GM19372 (cell line): ENCODE measurements around the gene THSD8.
"Not testable (repeated sequence)": the region's sequence is repeated elsewhere in the genome, so short reads cannot be mapped to it uniquely, and the experiment has no call there.

Experiments used
- ATAC-seq: cut with Tn5 transposase; IDR thresholded peaks from one replicate; pipeline ENCODE4 v1.9.1; 2021; ENCODE audit warnings: mild to moderate bottlenecking, low read depth, moderate library complexity; ENCODE audit not compliant: unreplicated experiment

The THSD8 gene

DNA sequence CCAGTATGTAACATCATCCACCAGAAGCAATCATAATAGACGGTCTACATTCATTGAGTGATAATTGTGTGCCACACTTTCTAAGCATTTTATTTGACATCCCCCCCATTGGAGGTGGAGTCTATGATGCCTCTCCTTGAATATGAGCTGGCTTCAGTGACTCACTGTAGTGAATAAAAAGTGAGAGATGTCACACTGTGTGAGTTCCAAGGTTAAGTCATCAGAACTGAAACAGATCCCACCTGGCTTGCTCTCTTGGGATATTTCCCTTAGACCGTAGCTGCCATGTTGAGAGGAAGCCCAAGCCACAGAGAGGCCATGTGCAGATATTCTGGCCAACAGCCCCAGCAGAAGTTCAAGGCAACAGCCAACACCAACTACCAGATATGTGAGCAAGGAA is 19.9 kb downstream of the THSD8 start:
- no peak for ATAC-seq

DNA sequence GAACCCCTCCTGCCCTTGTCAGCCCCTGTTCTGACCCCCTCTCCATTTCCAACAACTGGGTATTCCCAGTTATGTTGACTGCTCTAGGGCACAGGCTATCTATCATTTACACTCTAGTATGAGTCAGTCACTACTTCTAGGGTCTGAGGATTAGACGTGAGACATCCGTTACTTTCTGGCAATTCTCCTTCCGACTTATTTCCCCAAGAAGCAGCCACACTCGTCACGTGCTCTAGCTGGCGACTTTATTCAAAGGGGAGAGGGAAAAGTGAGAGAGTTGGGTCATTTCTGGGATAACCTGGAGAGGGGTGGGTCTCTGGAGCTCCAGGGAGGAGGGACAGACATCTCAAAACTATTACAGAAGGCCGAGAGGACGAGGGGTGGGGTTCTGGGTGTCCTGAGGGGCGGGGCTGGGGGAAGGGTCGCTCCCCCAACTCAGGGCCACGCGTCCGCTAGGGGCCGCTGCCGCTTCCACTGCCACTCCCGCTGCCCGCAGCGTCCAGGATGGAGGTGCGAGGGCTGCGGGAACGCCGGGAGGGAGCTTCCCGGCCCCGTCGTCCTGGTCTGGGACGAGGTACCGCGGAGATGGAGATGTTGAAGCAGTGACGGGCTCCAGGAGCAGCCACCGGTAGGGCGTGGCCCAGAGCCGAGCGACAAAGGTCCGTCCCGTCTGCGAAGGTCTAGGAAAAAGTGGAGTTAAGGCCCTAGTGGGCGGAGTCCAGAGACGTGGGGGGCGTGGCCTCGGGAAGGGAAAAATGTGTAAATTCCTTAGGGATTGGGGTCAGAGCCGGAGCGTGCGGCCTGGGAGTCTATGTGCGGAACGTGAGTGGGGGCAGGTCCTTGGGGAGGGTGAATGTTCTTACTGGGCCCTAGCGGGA is 23.6 kb downstream of the THSD8 start:
- ATAC-seq: no peak

DNA sequence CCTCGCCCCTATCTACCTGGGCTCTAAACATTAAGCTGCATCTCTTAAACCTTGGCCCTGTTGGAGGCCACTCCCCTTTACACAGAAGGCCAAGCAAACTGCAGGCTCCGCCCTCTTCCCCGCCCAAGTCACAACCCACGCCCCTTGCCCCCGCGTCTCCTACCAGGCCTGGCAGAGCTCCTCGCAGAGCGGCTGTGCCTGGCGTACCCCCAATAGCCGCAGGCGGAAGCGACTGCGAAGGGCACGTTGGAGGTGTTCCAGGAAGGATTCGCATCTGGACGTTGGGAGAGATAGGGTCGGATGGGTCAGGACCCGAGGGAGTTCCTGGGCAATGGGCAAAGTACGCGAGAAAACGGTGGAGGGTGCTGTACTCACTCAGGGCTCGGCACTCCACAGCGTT is 26.6 kb downstream of the THSD8 start:
- no peak for ATAC-seq

DNA sequence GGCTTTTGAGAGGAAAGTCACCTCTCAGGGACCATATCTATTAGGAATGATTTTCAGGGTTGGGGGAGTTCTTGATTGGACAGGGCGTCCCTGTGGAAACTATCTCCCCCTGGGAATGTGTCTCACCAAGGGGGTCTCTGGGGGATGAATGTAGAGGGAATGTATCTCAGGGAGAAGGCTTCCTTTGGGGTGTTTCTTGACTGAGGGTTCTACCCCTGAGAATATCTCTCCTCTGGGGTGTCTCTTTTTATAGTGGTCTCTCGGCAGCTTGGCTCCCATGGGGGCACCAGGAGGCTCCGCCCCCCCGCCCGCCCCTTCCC is 31.5 kb downstream of the THSD8 start:
- no peak for ATAC-seq

DNA sequence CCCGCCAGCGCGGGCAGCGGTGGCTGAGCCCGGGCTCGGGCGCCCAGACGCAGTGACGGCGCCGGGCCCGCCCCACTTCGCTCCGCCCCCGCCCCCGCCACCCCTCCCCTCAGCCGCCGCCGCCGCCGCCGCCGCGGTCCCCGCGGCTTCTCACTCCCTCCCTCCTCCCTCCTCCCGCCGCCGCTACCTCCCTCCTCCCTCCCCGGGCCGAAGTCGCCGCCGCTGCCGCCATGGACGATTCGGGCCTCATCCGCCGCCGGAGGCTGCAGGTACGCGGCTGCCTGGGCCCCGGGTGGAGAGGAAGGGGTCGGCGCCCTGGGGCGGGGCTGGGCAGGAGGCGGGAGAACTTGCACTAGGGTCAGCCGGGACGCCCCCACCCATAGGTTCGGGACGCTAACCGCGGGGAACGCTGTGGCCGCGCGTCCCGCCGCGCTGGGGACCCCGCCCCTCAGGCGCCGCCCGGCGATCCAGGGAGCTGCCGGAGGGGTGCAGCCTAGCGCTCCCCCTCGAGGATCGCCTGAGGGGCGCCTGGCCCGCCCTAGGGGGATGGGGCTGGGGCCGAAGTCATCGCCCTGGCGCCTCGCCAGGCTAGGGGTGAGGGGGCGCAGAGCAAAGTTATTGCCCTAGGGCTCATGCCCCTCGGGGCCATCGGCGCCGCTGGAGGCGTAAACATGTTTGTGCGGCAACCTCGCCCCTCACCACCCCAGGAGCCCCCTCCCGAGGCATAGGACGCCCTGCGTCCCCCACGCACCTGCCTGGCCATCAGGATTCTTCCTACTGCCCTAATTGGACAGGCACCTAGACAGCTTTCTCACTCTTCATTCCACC is 32.1 kb downstream of the THSD8 start:
- no peak for ATAC-seq

DNA sequence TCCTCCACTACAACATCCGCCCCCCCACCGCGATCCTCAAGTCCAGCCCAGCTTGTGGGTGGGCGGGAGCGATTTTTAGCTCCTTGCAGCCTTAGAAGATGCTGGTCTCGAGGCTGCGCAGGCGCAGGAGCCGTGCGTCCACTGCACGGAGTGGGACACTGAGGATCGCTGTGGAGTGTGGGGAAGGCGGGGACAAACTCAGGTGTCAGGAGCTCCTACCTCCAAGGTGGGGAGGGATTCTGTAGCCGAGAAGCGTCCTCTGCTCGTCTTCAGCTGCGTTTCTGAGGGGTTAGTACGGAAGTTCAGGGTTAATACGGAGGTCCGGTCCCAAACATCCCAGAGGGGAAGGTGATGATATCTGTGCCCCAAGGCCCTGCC is 32.7 kb downstream of the THSD8 start, which contains the start of gene RTBDN:
TSS of gene RTBDN (minus strand) at position 14 of the 378 bp plus-strand sequence. CDS start 4,600 bp downstream, outside the sequence.
- no peak for ATAC-seq

DNA sequence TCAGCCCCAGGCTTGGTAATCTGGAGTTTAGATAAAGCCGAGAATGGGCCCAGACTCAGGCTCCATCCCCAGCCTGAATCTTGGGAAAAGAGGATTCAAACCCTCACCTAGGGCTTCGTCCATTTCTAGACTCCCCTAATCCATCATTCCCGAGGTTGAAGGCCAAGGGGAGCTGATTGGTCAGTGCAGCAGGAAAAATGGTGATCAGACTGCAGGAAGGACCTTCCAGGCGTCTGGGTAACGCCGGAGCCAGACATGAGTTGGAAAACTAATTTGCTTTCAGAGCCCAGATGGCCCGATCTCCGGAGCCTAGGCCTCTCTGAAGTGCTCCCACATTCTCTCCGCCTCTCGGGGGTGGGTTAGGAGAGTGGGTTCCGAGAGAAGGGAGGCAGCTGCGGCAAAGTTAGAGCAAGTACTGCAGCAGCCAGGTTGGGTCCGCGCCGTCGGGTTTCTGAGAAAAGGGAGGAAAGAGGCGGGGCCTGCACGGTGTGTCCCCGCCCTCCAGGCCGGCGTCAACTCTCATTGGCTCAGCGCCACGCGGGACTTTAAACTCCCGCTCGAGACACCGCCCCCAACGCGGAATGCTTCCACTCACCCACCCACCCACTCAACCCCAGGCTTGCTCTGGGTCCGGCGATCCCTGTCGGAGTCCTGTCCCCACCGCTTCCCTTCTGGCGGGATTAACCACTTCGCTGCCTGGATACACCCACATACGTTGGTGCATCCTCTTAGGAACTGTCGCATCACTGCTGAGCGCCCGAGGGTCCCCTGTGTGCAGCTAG is 33.3 kb downstream of the THSD8 start:
- ATAC-seq: no peak

DNA sequence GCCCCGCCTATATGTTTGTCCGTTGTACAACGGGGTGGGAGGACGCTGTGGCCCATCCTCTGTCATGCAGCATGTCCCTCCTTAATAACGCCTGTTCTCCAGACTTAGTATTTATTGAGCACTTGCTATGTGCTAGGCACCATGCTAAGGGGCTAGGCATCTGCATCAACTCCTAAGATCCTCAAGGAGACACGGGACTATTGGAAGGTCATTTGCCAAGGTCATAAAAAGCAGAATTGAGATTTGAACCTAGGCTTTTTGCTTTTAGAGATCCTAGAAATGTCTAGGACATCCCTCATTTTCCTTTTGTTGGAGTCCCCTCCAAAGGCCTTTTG is 34.6 kb downstream of the THSD8 start:
- no peak for ATAC-seq

DNA sequence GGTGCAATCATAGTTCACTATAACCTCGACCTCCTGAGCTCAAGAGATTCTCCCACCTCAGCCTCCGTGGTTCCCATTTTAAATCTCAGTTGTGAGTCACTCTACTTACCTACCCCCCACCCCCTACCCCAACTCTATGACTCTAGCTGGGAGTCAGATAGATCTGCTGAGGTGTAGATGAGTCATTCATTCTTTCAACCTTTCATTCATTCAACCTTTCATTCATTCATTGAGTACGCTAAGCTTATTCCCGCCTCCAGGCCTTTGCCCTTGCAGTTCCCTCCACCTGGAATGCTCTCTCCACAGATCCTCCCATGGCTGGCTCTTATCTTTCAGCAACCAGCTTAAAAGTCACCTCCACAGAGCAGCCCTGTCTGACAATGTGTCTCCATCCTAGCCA is 35.4 kb downstream of the THSD8 start:
- ATAC-seq: no peak

DNA sequence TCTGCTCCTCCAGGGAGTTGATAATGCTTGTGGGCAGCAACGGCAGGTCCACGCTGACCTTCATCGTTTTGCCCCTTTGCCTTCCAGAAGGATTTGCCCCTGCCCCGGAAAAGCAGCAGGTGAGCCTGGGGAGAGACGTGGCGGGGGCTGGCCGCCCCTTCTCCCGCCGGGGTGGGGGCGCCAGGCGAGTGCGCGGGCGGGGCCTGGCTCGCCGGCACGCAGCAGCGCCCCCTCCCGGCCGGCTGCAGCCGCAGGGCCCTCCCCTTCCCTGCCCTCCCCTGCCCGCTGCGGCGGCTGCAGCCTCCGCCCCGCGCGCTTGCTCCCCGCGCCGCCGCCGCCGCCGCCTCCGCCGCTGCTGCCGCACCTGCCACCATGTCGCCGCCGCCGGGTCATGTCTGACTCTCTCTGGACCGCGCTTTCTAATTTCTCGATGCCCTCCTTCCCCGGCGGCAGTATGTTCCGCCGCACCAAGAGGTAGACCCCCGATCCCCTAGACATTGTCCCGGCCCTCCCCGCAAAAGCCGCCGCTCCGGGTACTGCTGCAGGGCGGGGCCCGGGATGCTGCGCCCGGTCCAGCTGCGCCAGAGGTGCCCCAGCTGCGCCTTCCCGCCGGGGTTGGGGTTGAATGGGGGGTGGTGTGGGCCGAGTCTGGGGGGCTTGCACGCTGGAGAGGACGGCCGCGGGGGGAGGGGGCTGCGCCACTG is 36.5 kb downstream of the THSD8 start, which contains the start of gene MAST1:
TSS of gene MAST1 (plus strand) at position 334 of the 704 bp plus-strand sequence. CDS start at position 392, 58 bp downstream.
- ATAC-seq: no peak

DNA sequence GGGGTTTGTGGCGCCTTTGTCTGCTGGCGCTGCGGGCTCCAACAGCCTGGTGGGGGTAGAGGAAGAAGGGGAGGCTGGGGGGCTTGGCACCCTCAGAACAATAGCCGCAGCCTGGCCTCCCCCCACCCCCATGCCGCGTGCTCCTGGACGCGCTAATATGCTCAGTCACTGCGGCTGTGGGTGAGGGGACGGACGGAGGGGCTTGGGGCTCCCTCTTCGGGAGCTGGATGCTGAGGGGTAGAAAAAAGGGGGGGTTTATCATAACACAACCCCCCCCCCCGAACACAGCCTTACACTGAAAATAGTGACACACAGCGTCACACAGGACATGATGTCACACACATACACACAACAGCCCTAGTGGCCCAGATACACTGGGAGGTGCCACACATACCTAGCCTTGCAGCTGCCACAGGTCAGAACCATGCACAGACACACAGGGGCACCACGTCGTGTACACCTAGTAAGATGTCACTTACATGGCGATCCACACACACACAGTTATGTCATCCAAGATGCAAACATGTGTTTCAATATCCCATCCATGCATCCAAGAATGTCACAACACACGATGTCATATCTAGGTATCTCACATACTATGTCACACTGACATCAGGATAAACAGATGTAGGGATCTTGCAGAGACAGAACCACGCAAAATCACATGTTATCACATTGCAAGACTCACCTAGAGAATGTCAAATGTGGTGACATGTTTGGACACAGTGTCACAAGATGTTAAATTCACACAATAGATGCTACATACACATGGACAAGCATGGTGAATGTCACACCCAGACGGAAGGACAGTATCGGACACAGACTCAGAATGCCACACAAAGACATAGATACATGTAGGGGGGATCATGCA is 37.3 kb downstream of the THSD8 start:
- ATAC-seq: no peak

DNA sequence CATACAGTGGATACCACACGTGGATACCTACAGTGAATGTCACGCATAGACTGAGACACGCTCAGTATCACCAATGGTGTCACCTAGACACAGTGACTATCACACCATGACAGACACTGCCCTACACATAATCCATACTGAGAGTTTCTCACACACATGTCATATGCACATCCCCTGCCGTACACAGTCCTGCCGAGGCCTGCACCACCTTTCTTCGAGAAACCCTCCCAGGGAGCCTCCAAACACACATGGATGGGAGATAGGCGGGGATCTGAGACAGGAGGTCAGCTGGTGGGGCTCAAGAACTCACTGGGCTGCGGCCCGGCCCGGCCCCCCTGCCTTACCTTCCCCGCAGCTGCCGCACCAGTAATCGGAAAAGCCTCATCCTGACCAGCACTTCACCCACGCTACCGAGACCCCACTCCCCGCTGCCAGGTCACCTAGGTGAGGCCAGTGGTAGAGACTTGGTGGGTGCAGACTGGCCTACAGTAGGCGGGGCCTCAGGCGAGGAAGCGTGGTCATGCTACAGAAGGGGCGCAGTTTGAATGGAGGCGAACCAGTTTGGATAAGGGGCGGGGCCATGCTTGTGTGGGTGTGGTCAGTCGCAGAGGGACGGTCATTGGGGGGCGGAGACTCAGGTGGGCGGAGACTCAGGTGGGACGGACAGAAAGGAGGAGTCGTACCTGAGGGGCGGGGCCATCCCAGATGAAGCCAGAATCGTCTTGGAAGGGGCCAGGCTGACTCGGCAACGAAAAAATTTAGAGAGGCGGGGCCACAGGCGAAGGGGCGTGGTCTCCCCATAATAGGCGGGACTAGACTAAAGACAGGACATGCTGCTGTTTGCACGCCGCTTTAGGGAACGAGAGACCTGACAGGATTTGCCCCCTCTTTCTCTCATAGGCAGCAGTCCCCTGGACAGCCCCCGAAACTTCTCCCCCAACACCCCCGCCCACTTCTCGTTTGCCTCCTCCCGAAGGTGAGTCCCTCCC is 38.5 kb downstream of the THSD8 start:
- no peak for ATAC-seq

DNA sequence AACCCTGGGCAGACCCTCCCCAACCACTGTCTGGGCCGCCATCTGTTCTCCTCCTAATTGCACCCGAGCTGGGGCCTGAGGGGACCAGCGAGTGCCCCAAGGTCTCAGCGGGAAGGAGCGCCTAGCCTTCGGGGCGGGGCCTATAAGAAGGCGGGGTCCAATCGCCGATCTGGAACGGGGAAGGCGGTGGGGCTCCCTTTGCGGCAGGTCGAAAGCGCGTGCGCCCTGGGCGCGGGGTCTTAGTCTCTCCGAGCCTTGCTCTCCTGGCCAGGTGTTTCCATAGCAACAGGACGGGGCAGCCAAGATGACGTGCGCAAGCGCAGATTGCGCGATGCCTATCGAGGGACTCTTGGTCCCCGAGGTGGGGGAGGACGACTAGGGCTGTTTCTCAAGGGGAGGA is 39.2 kb downstream of the THSD8 start:
- no peak for ATAC-seq

DNA sequence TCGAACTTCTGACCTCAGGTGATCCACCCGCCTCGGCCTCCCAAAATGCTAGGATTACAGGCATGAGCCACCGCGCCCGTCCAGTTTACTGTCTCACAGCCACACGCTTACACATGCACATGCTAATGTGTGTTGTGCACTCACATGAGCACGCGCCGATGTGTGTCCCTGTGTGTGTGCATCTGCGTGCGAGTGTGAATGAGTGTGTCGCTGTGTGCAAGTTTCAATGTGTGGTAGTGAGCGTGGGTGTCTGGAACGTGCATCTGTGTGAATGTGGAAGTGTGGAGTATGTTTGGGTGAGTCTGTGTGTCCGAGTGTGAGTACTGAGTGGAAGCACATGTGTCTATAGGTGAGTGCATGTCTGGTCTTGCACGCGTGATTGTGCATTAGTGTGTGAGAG is 40.6 kb downstream of the THSD8 start:
- no peak for ATAC-seq

DNA sequence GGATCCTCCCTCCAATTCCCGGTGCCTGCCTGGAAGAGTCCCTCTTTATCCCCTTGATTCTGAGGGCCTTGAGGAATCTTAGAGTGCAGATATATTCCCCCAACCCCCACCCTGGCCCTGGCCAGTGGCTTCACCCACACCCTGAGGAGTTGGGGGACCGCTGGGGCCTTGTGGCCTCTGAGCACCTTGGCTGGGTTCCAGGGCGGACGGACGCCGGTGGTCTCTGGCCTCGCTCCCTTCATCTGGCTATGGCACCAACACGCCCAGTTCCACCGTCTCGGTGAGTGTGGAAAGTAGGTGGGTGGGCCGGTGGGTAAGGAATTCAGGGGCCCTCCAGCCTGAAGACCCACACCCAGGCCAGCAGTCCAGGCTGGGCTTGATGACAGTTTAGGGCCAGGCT is 41.5 kb downstream of the THSD8 start:
- no peak for ATAC-seq

DNA sequence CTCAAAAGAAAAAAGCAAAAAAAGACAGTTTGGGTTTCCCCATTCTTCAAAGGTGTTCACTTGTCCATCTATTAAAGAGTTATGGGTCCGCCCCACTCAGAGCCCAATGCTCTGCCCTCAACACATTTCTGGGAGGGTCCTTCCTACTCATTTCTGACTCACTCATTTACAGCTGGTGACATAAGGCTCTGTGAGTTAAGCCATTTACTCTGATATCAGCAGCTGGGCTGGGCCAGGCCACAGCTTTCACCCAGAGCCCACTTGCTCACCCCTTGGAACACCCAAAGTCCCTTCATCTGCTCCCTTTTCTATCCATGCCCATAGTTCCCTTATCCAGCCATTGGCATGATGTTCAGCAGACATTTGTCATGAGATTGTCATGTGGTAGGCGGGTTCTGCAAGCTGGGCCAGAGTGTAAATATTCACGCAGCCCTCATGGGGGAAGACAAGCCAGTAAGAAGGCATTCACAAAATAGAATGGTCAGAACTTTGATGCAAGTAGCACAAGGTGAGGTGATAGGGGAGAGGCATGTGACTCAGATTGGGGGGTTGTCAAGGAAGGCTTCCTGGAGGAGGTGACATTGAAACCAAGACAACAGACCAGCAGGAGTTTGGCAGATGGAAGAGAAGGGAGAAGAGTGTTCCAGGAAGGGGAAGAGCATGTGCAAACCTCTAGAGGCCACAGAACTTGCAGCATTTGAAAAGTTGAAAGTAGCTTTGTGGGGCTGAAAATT is 42.3 kb downstream of the THSD8 start:
- ATAC-seq: no peak

DNA sequence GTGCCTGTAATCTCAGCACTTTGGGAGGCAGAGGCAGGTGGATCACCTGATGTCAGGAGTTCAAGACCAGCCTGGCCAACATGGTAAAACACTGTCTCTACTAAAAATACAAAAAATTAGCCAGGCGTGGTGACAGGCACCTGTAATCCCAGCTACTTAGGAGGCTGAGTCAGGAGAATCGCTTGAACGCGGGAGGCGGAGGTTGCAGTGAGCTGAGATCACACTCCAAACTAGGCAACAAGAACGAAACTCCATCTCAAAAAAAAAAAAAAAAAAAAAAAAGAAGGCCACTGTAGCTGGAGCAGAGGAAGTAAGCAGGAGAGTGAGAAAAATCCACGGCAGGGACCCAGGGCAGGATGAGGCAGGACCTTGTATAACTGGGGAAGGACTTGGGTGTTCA is 44.7 kb downstream of the THSD8 start:
- ATAC-seq: not testable (repeated sequence)
